HepG2 (cell line): ENCODE measurements around the gene MFAP5. TPM values are rescaled to one million over a fixed set of nuclear protein-coding genes. Genes with fewer than 3 reads are reported as not detected.

Experiments
- ATAC-seq: fragments of 200-7000 bp; cut with Tn5 transposase; 3 replicates; pipeline ENCODE4 v1.9.1; 2020; ENCODE audit warnings: mild to moderate bottlenecking, moderate library complexity
- BruUV-seq: library from RNA; stranded (reverse); fragments of 400-500 nt; replicated peaks from 2 replicates; lab custom pipeline; 2021; lab: Mats Ljungman, UMichigan
- CTCF ChIA-PET: fragments of 300-600 bp; formaldehyde crosslinking; extraction: SDS; loops from one replicate; lab custom pipeline; 2021; ENCODE audit warnings: low total read pairs, inconsistent platforms, low intra/inter-chr PET ratio; lab: Yijun Ruan, JAX
- POLR2A ChIA-PET: fragments of 350-600 bp; sonication (Branson Sonifier 250); formaldehyde crosslinking; loops from one replicate; lab custom pipeline; 2020; ENCODE audit warnings: antibody characterized with exemption, inconsistent platforms; lab: Yijun Ruan, JAX
- DNase-seq: peaks from one replicate; pipeline ENCODE4 v3.0.0-alpha.2; 2015; ENCODE audit warnings: low spot score
- FAIRE-seq: peaks from 3 replicates; lab custom pipeline; 2011; peaks lifted over from hg19 to GRCh38; lab: Jason Lieb, UNC
- H2AFZ ChIP-seq: one replicate; pipeline ENCODE4 v1.6.1; 2011; ENCODE audit warnings: low read length, inconsistent platforms
- H3K27ac ChIP-seq: fragments of 300-600 bp; 3 replicates; pipeline ENCODE4 v1.8.0; 2011; ENCODE audit warnings: mixed run types, mild to moderate bottlenecking, mixed read lengths, low read length, inconsistent platforms; ENCODE audit not compliant: insufficient read depth; ENCODE audit errors: extremely low read length
- H3K27me3 ChIP-seq, 2 experiments: fragments of 200-600 bp in 1 of 2; 2 replicates in 1 of 2; 3 replicates in 1 of 2; pipeline versions ENCODE4 v1.6.0 to v1.8.0; 2011; ENCODE audit warnings: low read length in 2 of 2, mild to moderate bottlenecking in 2 of 2, moderate library complexity in 2 of 2, inconsistent platforms in 1 of 2; ENCODE audit not compliant: insufficient read depth in 2 of 2, control insufficient read depth in 1 of 2
- H3K36me3 ChIP-seq, 2 experiments: fragments of 200-600 bp in 1 of 2; replicated peaks in 1 of 2; 2 replicates in 1 of 2; 3 replicates in 1 of 2; pipeline versions ENCODE4 v1.5.1 to v1.8.0; 2011; ENCODE audit warnings: low read length in 2 of 2, inconsistent platforms in 1 of 2; ENCODE audit not compliant: insufficient read depth in 2 of 2, control insufficient read depth in 1 of 2
- H3K4me1 ChIP-seq: 2 replicates; pipeline ENCODE4 v1.5.1; 2012; ENCODE audit warnings: low read length, inconsistent platforms; ENCODE audit not compliant: insufficient read depth
- H3K4me2 ChIP-seq: 2 replicates; pipeline ENCODE4 v1.6.0; 2011; ENCODE audit warnings: low read depth, low read length, inconsistent platforms
- H3K4me3 ChIP-seq, 3 experiments: fragments of 200-600 bp in 1 of 3; sonication (generic), shearing (Covaris generic) in 1 of 3; replicated peaks in 1 of 3; 2 replicates each; pipeline ENCODE4 v1.5.1; 2011 to 2016; ENCODE audit warnings: low read length in 3 of 3, inconsistent platforms in 2 of 3, low read depth in 2 of 3, mild to moderate bottlenecking in 2 of 3, control low read depth in 1 of 3, mixed read lengths in 1 of 3; ENCODE audit not compliant: insufficient read depth in 1 of 3
- H3K79me2 ChIP-seq: one replicate; pipeline ENCODE4 v1.6.1; 2011; ENCODE audit warnings: low read length, inconsistent platforms; ENCODE audit not compliant: insufficient read depth
- H3K9ac ChIP-seq: 2 replicates; pipeline ENCODE4 v1.6.0; 2011; ENCODE audit warnings: mild to moderate bottlenecking, low read depth, low read length, inconsistent platforms; ENCODE audit not compliant: insufficient read depth
- H3K9me3 ChIP-seq: 2 replicates; pipeline ENCODE4 v1.5.1; 2012; ENCODE audit warnings: mild to moderate bottlenecking, low read length
- H4K20me1 ChIP-seq: 2 replicates; pipeline ENCODE4 v1.6.0; 2011; ENCODE audit warnings: inconsistent platforms, mild to moderate bottlenecking, low read length, moderate library complexity; ENCODE audit not compliant: insufficient read depth
- AHR ChIP-seq: IDR thresholded peaks from 2 replicates; pipeline ENCODE4 v1.6.1; 2018; ENCODE audit warnings: missing genetic modification reagents, missing compliant biosample characterization
- AKAP8 ChIP-seq: sonication (generic); formaldehyde crosslinking; IDR thresholded peaks from 2 replicates; pipeline ENCODE4 v1.5.1; 2020; ENCODE audit warnings: mild to moderate bottlenecking, missing genetic modification reagents
- CENPX ChIP-seq: sonication (generic); formaldehyde crosslinking; IDR thresholded peaks from 2 replicates; pipeline ENCODE4 v1.9.0; 2021; ENCODE audit warnings: mild to moderate bottlenecking, missing genetic modification reagents, moderate library complexity
- EED ChIP-seq: sonication (generic); formaldehyde crosslinking; IDR thresholded peaks from 2 replicates; pipeline ENCODE4 v1.5.0; 2020; ENCODE audit warnings: mild to moderate bottlenecking, missing genetic modification reagents
- NCOA1 ChIP-seq: sonication (generic); formaldehyde crosslinking; IDR thresholded peaks from 2 replicates; pipeline ENCODE4 v1.9.0; 2021; ENCODE audit warnings: missing genetic modification reagents
- NR1H2 ChIP-seq: sonication (generic); formaldehyde crosslinking; IDR thresholded peaks from 2 replicates; pipeline ENCODE4 v1.8.1; 2022; ENCODE audit warnings: low read depth, missing genetic modification reagents, borderline replicate concordance
- SKI ChIP-seq: fragments of 450-650 bp; IDR thresholded peaks from one replicate; pipeline ENCODE4 v1.6.1; 2018; ENCODE audit warnings: mild to moderate bottlenecking; ENCODE audit not compliant: partially characterized antibody
- TERF1 ChIP-seq: sonication (generic); formaldehyde crosslinking; IDR thresholded peaks from 2 replicates; pipeline ENCODE4 v1.8.0; 2022; ENCODE audit warnings: mild to moderate bottlenecking, missing genetic modification reagents, moderate library complexity
- ZBTB3 ChIP-seq: sonication (generic); formaldehyde crosslinking; IDR thresholded peaks from 2 replicates; pipeline ENCODE4 v1.4.0; 2020; ENCODE audit warnings: low read depth, mild to moderate bottlenecking, moderate library complexity, missing genetic modification reagents, borderline replicate concordance
- ZNF138 ChIP-seq: sonication (generic); formaldehyde crosslinking; IDR thresholded peaks from 2 replicates; pipeline ENCODE4 v1.5.0; 2020; ENCODE audit warnings: mild to moderate bottlenecking, low read depth, missing genetic modification reagents
- ZNF589 ChIP-seq: sonication (generic); formaldehyde crosslinking; conservative IDR thresholded peaks from 2 replicates; pipeline ENCODE4 v1.8.0; 2022; ENCODE audit warnings: mild to moderate bottlenecking, moderate library complexity, missing genetic modification reagents
- ZSCAN21 ChIP-seq: sonication (generic); formaldehyde crosslinking; IDR thresholded peaks from 2 replicates; pipeline ENCODE4 v1.8.0; 2022; ENCODE audit warnings: mild to moderate bottlenecking, missing genetic modification reagents, moderate library complexity, borderline replicate concordance
- WGBS: methylation state at CpG from one replicate; pipeline ENCODE4 v1.1.6; 2017; ENCODE audit warnings: low lambda C conversion rate; 5-methylcytosine and 5-hydroxymethylcytosine counted together
- in situ Hi-C: cut with HindIII; loops from 2 replicates; pipeline ENCODE4 v1.10.0; 2017; ENCODE audit warnings: low pct_unique_long_range_greater_than_20kb; ENCODE audit not compliant: extremely low pct_ligation_motif_present
- intact Hi-C: fragments of 100-400 bp; cut with micrococcal nuclease; formaldehyde crosslinking; loops from one replicate; pipeline ENCODE4 v1.10.0; 2022; ENCODE audit not compliant: unreplicated experiment
- polyA plus RNA-seq, 8 experiments: library from polyadenylated mRNA; depleted of rRNA in 3 of 8; stranded (reverse) in 7 of 8; unstranded in 1 of 8; fragments of >200 nt; fragmentation: Illumina TruSeq in 4 of 8; extraction: Trizol in 4 of 8; gene quantifications; 2 replicates each; pipeline versions ENCODE4 v1.2.1 to v1.2.3, GENCODE V29; 2011 to 2016; ENCODE audit warnings: low read depth in 4 of 8, missing spikeins in 1 of 8, mixed read lengths in 1 of 8; ENCODE audit not compliant: insufficient read depth in 1 of 8
- total RNA-seq, 5 experiments: library from RNA; depleted of rRNA; stranded (reverse); fragments of >200 nt; fragmentation: Illumina TruSeq; extraction: Trizol; gene quantifications; 2 replicates each; pipeline ENCODE4 v1.2.3, GENCODE V29; 2016; ENCODE audit warnings: low read depth in 1 of 5

MFAP5 gene
- total and polyA plus RNA-seq, 2 of the 13 experiments (the other 11 are each of a cell fraction or from before 2014, with no cell fraction given) = 0.07 TPM; not detected in 1

- H3K27me3 ChIP-seq = peaks cover 0 to 10% of the 10 kb centered on the region in 2 experiments; a peak in 3 of 5 replicates
- 22% methylated on average over 3 of the region's 3 CpGs for WGBS
- H3K4me2 ChIP-seq = no peak overlapping the region
- in situ Hi-C loops (no loop called here), intact Hi-C loops (no loop called here)
- H3K4me1 ChIP-seq = no peaks in the 10 kb centered on the region
- H3K79me2 ChIP-seq = no peaks in the 10 kb centered on the region
- ATAC-seq (no peak), FAIRE-seq (no peak), DNase-seq (no peak)
- no peaks in the 10 kb centered on the region for H4K20me1 ChIP-seq
- H3K36me3 ChIP-seq = no peaks in the 10 kb centered on the region
- H3K9ac ChIP-seq = no peak overlapping the region
- POLR2A ChIA-PET = no interaction called here
- H2AFZ ChIP-seq = no peak overlapping the region
- no peak overlapping the region for H3K27ac ChIP-seq
- H3K9me3 ChIP-seq = no peaks in the 10 kb centered on the region
- no peak for TF ChIP-seq AKAP8
- TF ChIP-seq CENPX (CRISPR knock-in tag) = no peak
- TF ChIP-seq NR1H2 = no peak
- no peak for TF ChIP-seq ZBTB3
- no peak for TF ChIP-seq AHR (CRISPR knock-in tag)
- no peak for TF ChIP-seq EED (CRISPR knock-in tag)
- TF ChIP-seq NCOA1 (CRISPR knock-in tag) = no peak
- TF ChIP-seq ZSCAN21 (CRISPR knock-in tag) = no peak
- no peak for TF ChIP-seq ZNF138 (CRISPR knock-in tag)
- TF ChIP-seq TERF1 (CRISPR knock-in tag) = no peak
- TF ChIP-seq SKI = no peak
- TF ChIP-seq ZNF589 (CRISPR knock-in tag) = no peak
- no peak overlapping the region for H3K4me3 ChIP-seq
- CTCF ChIA-PET = no interaction called here
- no TSS peak for BruUV-seq
These were observed 1.6 kb downstream of the MFAP5 start for GRCh38 chr12:8661016-8661415.
